Stimulated activated memory B cell treated with anti-CD40 and anti-IgM and Interleukin-4, amounts not matched to agents 10 μg/mL and 1 μg/mL and 100 μg/mL, for 72 hours (primary cell): ENCODE data around the gene GFM1.
A peak's percentile ranks its signal among the peaks of the same experiment; 100 is the strongest.
"Not testable (repeated sequence)": the region's sequence is repeated elsewhere in the genome, so short reads cannot be mapped to it uniquely, and the experiment has no call there.

Experiments
- ATAC-seq: fragments of 150-1000 bp; cut with Tn5 transposase; 2 replicates; pipeline ENCODE4 v1.10.0; 2021
- H3K27ac Mint-ChIP-seq: one replicate; pipeline ENCODE4 v1.8.0; 2022; ENCODE audit warnings: mild to moderate bottlenecking, mixed read lengths
- H3K27me3 Mint-ChIP-seq: one replicate; pipeline ENCODE4 v1.8.0; 2022; ENCODE audit warnings: mixed read lengths
- H3K36me3 Mint-ChIP-seq: one replicate; pipeline ENCODE4 v1.8.0; 2022; ENCODE audit warnings: mixed read lengths
- H3K4me1 Mint-ChIP-seq: one replicate; pipeline ENCODE4 v1.8.0; 2022; ENCODE audit warnings: mixed read lengths
- H3K4me3 Mint-ChIP-seq: one replicate; pipeline ENCODE4 v1.8.0; 2022; ENCODE audit warnings: mild to moderate bottlenecking, moderate library complexity, mixed read lengths
- H3K9me3 Mint-ChIP-seq: one replicate; pipeline ENCODE4 v1.8.0; 2022; ENCODE audit warnings: mixed read lengths

Gene GFM1

DNA sequence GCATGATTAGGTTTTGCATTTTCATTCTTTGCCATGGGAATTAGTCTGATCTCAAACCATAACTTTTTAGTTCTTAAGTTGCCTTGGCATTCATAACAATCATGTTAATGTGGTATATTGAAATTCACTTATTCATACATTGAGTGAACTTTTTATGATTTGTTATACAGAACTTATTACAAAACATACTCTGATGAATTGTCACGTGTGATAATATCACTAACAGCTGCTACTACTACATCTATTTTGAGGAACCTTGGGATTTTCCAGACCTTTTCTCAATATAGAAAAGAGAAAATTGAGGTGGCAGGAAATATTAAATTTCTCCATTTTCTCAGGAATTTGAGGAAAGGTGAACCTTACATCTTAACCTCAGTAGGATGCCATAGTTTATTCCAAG, 18.9 kb downstream of the GFM1 start:
- Mint-ChIP-seq H3K27ac (no peak overlapping the region), H3K4me3 (no peak overlapping the region), H3K36me3 (peaks cover 28% of the 10 kb centered on the region), H3K27me3 (no peaks in the 10 kb centered on the region), H3K9me3 (no peaks in the 10 kb centered on the region), H3K4me1 (no peaks in the 10 kb centered on the region)
- no peak for ATAC-seq

DNA sequence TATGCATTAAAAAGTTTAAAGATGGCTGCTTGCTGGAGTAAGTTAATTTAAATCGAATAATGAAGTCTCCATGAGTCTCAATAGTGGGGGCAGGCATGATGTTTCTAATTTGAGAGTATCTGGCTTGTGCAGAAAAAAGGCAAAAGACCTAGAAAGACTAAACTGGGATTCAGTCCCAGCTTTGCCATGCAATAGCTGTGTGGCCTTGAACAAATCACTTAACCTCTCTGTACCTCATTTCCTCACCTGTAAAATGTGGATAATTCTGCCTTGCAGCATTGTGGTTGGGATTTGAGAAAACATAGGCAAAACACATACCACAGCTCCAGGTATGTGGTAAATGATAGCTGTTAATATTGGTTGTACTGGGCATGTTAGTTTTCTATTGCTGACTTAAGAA, 19.5 kb downstream of the GFM1 start:
- Mint-ChIP-seq H3K36me3 (peaks cover 34% of the 10 kb centered on the region), H3K27me3 (no peaks in the 10 kb centered on the region), H3K27ac (no peak overlapping the region), H3K4me3 (no peak overlapping the region), H3K4me1 (no peaks in the 10 kb centered on the region), H3K9me3 (no peaks in the 10 kb centered on the region)
- no peak for ATAC-seq

DNA sequence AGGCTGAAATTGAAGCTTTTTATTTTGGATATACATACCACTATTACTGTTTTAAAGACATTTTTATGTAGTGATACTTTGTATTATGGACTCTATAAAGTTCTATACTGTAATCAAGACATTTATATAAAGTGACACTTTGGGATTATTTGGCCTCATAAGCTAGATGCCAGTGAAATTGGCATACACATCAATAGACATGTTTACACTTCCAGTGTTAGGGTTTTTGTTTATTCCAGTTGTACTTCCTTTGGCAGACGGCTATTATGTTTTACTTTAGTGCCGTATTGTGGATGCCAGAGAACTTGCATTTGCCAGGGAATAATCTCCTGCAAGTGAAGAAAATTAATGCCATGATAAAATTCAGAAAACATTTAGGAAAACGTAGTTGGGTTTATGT, 22.1 kb downstream of the GFM1 start:
- Mint-ChIP-seq H3K4me1 (peaks cover under 1% of the 10 kb centered on the region), H3K36me3 (peaks cover 42% of the 10 kb centered on the region), H3K9me3 (no peaks in the 10 kb centered on the region), H3K4me3 (no peak overlapping the region), H3K27ac (no peak overlapping the region), H3K27me3 (no peaks in the 10 kb centered on the region)
- ATAC-seq: no peak

DNA sequence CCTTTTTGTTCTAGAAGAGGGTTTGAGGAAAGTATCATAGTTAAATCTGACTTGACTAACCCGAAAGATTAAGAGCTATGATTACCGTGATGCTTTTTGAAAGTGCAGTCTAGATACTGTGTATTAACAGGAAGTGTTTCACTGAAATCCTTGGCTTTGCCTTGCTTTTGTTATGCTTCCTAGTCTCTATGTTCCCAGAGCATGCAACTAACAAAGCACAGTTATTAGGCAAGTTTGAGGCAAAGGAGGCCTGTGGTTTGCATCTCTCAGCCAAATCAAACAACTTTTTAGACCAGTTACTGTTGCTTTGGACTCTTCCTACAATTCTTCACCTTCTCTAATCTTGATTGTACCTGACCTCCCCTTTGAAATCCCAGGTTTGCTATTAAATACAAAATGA, 24.2 kb downstream of the GFM1 start:
- H3K9me3 Mint-ChIP-seq: no peaks in the 10 kb centered on the region
- peaks cover 36% of the 10 kb centered on the region for H3K36me3 Mint-ChIP-seq
- H3K27ac Mint-ChIP-seq: no peak overlapping the region
- peaks cover 17% of the 10 kb centered on the region for H3K4me1 Mint-ChIP-seq
- no peak for ATAC-seq
- no peaks in the 10 kb centered on the region for H3K27me3 Mint-ChIP-seq
- H3K4me3 Mint-ChIP-seq: no peak overlapping the region

DNA sequence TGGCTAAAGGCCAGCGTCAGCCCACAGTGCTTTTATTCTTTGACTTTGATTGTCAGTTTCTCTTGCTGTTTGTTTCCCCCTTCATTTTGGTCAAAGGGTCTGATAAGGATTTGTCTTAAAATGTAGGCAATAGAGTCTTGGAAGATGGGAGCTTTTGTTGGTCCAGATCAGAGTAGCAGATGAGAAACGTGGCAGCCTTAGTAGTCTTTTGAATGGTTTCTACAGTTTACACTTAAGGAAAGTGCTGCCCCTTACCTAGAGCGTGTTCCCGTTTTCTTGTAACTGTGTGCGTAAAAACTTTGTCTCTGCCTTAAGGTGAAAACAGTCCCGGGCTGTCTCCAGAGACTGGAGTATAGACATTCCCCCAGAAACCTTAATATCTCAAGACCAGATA, 27.5 kb downstream of the GFM1 start:
- Mint-ChIP-seq H3K9me3 (no peaks in the 10 kb centered on the region), H3K27ac (peak overlapping the region; percentile 85), H3K36me3 (peaks cover 21% of the 10 kb centered on the region), H3K4me1 (peaks cover 17% of the 10 kb centered on the region), H3K4me3 (peak overlapping the region; percentile 83), H3K27me3 (no peaks in the 10 kb centered on the region)
- no peak for ATAC-seq

DNA sequence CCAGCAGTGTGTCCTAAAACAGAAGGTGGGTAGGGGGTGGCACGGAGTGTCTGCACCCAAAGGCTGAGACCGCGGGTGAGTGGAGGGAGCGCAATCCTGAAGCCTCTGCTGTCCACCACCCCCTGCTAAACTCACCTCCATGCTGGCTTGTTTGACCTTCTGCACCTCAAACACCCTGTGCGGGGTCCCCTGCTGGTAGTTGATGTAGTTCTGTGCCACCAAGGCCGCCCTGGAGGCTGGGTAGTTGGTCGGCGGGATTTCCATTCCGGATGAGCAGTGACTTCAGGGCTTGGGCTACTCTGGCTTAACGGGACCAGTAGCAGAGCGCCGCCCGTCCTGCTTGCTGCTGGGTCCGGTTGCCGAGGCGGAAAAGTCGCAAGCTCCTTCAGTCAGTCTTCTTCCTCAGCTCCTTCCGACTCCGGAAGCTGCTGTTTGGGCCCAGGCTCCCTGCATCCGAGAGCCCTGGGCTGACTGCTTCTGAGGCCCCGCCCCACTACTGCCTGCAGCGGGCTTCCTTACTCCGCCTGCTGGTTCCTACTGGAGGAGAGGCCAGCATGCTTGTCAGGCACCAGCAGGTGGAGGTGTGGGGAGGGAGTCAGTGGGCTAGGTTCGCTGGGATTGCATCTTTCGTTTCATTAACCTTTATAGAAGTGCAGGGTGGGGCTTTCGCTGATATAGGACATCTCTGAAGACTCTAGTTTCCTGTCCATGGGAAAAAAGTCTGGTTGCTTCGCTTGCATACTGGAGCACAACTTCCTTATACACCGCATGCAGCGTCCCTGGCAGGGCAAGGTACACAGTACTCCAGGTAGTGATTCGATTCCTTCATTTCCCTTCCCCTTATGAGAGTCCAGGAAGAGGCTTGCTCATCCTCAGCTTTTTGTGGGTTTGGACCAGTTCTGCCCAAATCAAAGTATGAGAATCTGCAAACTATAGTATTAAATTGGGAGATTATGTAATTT, 28.2 kb downstream of the GFM1 start, which contains the start of gene LXN:
TSS of gene LXN (minus strand) at position 434 of the 962 bp plus-strand sequence. CDS start at position 264, 170 bp downstream.
- Mint-ChIP-seq H3K36me3 (peaks cover 23% of the 10 kb centered on the region), H3K4me3 (peak within 1 kb of the TSS; percentile 83), H3K4me1 (peaks cover 17% of the 10 kb centered on the region), H3K27ac (peak within 1 kb of the TSS; percentile 85), H3K9me3 (no peaks in the 10 kb centered on the region), H3K27me3 (no peaks in the 10 kb centered on the region)
- peak; percentile 99 for ATAC-seq

DNA sequence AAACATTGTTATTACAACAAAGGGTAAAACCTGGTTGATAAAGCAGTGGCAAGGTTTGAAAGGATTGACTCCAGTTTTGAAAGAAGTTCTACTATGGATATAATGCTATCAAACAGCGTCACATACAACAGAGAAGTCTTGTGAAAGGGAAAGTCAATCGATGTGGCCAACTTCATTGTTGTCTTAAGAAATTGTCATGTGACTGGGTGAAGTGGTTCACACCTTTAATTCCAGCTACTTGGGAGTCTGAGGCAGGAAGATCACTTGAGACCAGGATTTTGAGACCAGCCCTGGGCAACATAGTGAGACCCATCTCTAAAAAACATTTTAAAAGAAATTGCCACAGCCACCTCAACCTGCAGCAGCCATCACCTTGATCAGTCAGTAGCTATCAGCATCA, 34.4 kb downstream of the GFM1 start:
- Mint-ChIP-seq H3K27ac (no peak overlapping the region), H3K4me1 (no peaks in the 10 kb centered on the region), H3K36me3 (peaks cover 14% of the 10 kb centered on the region), H3K4me3 (no peak overlapping the region), H3K9me3 (no peaks in the 10 kb centered on the region), H3K27me3 (no peaks in the 10 kb centered on the region)
- ATAC-seq: no peak

DNA sequence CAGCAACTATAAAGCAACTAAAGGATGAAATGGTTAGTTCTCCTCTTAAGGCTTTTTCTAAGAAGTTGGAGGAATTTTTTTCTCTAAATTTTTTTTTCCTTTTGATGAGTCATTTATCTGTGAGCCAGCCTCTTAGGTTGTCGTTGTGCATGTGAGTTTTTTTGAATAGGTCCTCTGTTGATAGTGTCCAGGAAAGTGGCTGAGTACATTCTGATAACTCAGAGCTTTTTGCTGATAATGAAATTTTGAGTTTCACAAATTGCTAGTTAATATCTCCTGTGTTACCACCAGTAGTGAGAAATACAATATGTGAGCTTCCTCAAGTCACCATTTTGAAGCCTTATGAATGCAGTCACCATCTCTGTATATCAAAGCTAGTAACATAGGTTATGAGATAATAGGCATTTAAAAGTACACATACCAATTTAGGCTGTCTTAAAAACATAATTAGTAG, 35.2 kb downstream of the GFM1 start:
- Mint-ChIP-seq H3K27ac (no peak overlapping the region), H3K4me1 (no peaks in the 10 kb centered on the region), H3K36me3 (peaks cover 23% of the 10 kb centered on the region), H3K4me3 (no peak overlapping the region), H3K27me3 (no peaks in the 10 kb centered on the region), H3K9me3 (no peaks in the 10 kb centered on the region)
- ATAC-seq: no peak

DNA sequence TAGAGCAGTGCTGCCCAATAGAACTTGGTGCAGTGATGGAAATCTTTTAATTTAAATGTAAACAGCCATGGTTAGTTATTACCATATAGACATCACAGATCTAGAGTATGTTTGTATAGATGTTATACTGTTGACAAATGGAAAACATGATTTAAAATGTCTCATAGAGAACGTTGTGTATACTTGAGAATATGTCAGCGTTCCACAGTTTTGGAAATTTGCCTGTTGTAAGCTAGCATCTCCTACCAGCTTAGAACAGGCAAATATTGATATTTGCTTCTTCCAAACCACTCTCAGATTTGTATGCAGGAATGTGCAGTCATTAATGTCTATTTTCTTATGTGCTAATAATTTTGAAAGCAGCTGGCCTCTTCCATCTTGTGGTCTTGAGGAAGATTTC, 36.5 kb downstream of the GFM1 start:
- Mint-ChIP-seq H3K4me3 (no peak overlapping the region), H3K27ac (no peak overlapping the region), H3K27me3 (no peaks in the 10 kb centered on the region), H3K36me3 (peaks cover 25% of the 10 kb centered on the region), H3K4me1 (no peaks in the 10 kb centered on the region), H3K9me3 (no peaks in the 10 kb centered on the region)
- ATAC-seq: no peak

DNA sequence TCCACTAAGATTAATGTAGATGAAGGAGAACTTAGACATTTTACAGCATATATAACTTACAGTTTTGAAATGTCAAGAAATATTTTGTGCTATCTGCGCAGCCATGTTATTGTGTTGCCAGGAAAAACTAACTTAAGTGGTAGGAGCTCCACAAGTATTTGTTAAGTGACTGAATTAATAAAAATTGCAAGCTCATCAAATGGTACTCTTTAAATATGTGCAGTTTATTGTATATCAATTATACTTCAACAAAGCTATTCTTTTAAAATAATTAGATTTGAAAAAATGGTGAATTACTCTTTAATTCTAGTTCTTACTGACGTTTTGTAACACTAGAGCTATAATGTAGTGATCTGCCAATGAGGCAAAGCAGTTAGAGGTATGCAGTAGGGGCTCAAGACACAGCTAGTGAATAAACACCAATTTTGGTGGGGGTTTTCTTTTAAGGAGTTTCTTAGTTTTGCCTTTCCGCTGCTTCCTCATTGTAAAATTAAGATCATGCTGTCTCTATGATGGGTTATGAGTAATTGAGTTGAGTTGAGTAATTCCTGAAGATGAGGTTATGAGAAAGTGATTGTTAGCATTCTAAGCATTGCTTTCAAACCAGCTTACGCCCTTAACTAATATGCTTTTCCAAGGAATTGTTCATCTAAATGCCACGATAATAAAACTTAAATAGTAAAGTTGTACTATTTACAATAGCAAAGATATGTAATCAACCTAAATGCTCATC, 39.1 kb downstream of the GFM1 start:
- H3K27ac Mint-ChIP-seq: no peak overlapping the region
- peaks cover 19% of the 10 kb centered on the region for H3K36me3 Mint-ChIP-seq
- no peaks in the 10 kb centered on the region for H3K4me1 Mint-ChIP-seq
- no peaks in the 10 kb centered on the region for H3K27me3 Mint-ChIP-seq
- no peaks in the 10 kb centered on the region for H3K9me3 Mint-ChIP-seq
- H3K4me3 Mint-ChIP-seq: no peak overlapping the region
- no peak for ATAC-seq

DNA sequence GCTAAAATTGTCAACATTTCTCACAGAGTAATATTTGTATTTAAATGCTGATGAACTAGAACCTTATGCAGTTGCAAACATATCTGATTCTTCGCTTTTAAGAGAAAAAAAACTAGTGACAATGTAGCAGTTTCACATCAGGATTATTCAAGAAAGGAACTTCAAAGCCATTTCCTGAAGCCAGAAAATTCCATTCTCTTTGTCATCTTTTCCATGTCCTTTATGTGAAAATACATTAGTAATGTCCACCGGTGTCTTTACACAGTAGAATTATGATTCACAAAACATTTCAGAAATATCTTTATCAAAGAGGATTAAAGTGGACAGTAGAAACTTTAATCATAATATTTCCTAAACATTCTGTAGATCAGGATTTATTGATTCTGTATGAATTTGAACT, 40.8 kb downstream of the GFM1 start:
- H3K4me3 Mint-ChIP-seq: no peak overlapping the region
- H3K4me1 Mint-ChIP-seq: no peaks in the 10 kb centered on the region
- peaks cover 23% of the 10 kb centered on the region for H3K36me3 Mint-ChIP-seq
- ATAC-seq: no peak
- no peak overlapping the region for H3K27ac Mint-ChIP-seq
- no peaks in the 10 kb centered on the region for H3K27me3 Mint-ChIP-seq
- H3K9me3 Mint-ChIP-seq: no peaks in the 10 kb centered on the region

DNA sequence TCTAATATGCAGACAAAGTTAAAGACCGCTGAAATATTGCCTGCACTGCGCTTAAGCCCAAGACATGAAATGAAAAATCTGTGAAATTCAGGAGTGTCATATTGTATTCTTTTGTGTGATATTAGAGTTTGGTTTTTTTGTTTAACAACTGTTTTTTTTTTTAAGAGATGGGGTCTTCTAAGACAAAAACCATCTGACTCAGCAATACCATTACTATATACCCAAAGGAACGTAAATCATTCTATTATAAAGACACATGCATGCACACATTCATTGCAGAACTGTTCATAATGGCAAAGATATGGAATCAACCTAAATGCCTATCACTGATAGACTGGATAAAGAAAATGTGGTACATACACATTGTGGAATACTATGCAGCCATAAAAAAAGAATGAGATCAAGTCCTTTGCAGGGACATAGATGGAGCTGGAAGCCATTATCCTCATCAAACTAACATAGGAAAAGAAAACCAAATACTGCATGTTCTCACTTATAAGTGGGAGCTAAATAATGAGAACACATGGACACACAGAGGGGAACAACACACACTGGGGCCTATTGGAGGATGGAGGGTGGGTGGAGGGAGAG, 49.6 kb downstream of the GFM1 start:
- H3K4me3 Mint-ChIP-seq, ATAC-seq, H3K27ac Mint-ChIP-seq, H3K27me3 Mint-ChIP-seq, H3K4me1 Mint-ChIP-seq, H3K9me3 Mint-ChIP-seq: not testable (repeated sequence)
- peaks cover 56% of the 10 kb centered on the region for H3K36me3 Mint-ChIP-seq

DNA sequence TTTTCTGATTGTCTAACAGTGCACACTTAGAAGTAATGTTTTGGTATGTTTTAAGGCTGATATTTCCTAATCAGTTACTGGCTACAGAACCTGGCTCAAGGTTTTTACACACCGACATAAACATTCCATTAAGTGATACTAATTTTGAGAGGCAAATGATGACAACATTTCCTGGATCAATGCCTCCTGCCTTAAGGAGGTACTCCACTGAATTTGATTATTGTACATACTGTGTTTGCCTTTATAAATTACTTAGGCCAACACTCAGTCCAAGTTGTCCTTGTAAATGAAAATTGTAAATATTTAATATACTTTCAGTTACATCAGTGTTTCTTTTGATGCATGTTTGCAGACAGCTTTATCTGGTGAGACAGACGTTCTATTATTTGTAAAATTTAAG, 52.3 kb downstream of the GFM1 start:
- H3K36me3 Mint-ChIP-seq: peaks cover 40% of the 10 kb centered on the region
- no peaks in the 10 kb centered on the region for H3K27me3 Mint-ChIP-seq
- no peak overlapping the region for H3K4me3 Mint-ChIP-seq
- no peak for ATAC-seq
- H3K4me1 Mint-ChIP-seq: no peaks in the 10 kb centered on the region
- no peaks in the 10 kb centered on the region for H3K9me3 Mint-ChIP-seq
- H3K27ac Mint-ChIP-seq: no peak overlapping the region

DNA sequence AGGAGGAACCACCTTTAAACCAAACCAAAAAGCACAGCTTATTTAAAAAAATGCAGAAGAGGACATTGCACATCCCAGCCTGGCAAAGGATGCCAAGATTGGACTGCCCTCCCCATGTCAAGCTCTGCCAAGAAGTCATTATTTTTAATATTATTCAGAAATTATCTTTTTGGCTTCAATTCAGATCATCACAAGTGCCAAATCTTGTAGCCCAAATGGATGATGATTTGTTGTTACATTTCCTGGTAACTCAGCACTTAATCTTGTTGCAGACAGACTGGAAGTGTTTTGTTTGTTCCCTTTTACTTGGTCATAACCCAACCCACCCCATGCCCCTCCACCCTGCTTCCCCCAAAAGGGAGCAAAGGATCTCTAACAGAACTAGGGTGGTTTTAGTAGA, 56.2 kb downstream of the GFM1 start:
- Mint-ChIP-seq H3K36me3 (peaks cover 27% of the 10 kb centered on the region), H3K27me3 (no peaks in the 10 kb centered on the region), H3K9me3 (no peaks in the 10 kb centered on the region), H3K4me1 (no peaks in the 10 kb centered on the region), H3K27ac (no peak overlapping the region), H3K4me3 (no peak overlapping the region)
- no peak for ATAC-seq

DNA sequence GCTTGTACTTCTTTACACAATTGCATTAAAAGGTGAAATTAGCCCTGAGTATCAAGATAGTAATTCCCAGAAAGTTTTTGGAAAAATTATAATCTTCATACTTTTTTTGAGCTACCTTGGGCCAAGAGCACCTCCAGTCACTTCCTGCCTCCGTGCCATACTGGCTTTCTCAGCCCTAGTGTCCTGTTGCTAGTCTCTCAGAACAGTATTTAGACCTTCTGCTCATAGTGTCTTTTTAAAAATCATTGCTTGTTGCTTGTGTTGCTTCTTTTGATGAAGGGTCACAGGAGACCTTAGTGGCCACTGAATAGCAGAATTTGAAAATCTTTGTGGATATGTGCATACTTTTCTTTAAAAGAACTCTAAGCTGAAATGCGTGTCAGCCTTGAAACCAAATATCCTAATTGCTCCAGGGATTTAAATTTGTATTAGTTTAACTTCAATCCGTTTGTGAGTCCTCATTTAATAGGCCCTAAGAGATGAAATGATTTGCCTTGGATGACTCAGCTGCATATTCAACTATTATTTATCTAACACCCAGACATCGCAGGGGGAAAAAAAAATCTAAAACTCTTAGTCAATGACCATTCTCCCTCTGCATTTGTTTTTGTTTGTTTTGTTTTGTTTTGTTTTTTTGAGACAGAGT, 57.2 kb downstream of the GFM1 start:
- no peak for ATAC-seq
- Mint-ChIP-seq H3K36me3 (peaks cover 35% of the 10 kb centered on the region), H3K27ac (no peak overlapping the region), H3K27me3 (no peaks in the 10 kb centered on the region), H3K4me3 (no peak overlapping the region), H3K9me3 (no peaks in the 10 kb centered on the region), H3K4me1 (no peaks in the 10 kb centered on the region)
